IPS DF 6.9 (cell line): ENCODE results near the gene CAMKMT.

Experiments used
- DNase-seq: peaks from one replicate; pipeline ENCODE4 v3.0.0-alpha.2; 2013; ENCODE audit warnings: low read depth, low spot score
- H3K27ac ChIP-seq: one replicate; pipeline ENCODE4 v1.5.1; 2013; ENCODE audit warnings: low read length, control low read depth
- H3K27me3 ChIP-seq: 2 replicates; pipeline ENCODE4 v1.6.1; 2013; ENCODE audit warnings: mild to moderate bottlenecking, low read length; ENCODE audit not compliant: control insufficient read depth, insufficient read depth
- H3K36me3 ChIP-seq: 2 replicates; pipeline ENCODE4 v1.6.1; 2013; ENCODE audit warnings: low read length; ENCODE audit not compliant: control insufficient read depth, insufficient read depth
- H3K4me1 ChIP-seq: 2 replicates; pipeline ENCODE4 v1.6.1; 2013; ENCODE audit warnings: low read length; ENCODE audit not compliant: control insufficient read depth, insufficient read depth
- H3K4me3 ChIP-seq: 2 replicates; pipeline ENCODE4 v1.5.1; 2013; ENCODE audit warnings: mild to moderate bottlenecking, low read length
- H3K9me3 ChIP-seq: 2 replicates; pipeline ENCODE4 v1.6.1; 2013; ENCODE audit warnings: low read length, inconsistent platforms; ENCODE audit not compliant: control insufficient read depth, insufficient read depth
- WGBS: extraction: QIAGEN DNeasy Blood & Tissue Kit; methylation state at CpG from one replicate; pipeline ENCODE4 v1.1.7; 2013; ENCODE audit warnings: mixed read lengths, missing lambda C conversion rate; ENCODE audit not compliant: insufficient read length, insufficient coverage; 5-methylcytosine and 5-hydroxymethylcytosine counted together

CAMKMT gene

GRCh38 chr2:44722026-44722625 lies 360.4 kb downstream of the CAMKMT start:
- Histone ChIP-seq H3K27ac (no peak overlapping the region), H3K27me3 (no peaks in the 10 kb centered on the region), H3K4me3 (no peak overlapping the region), H3K4me1 (no peaks in the 10 kb centered on the region), H3K9me3 (no peaks in the 10 kb centered on the region), H3K36me3 (no peaks in the 10 kb centered on the region)
- no peak for DNase-seq
- WGBS, result no CpG with 5 or more reads among the region's 1 CpG

- no peaks in the 10 kb centered on the region for H3K27me3 ChIP-seq
These were observed 362.2 kb downstream of the CAMKMT start for GRCh38 chr2:44723921-44724320.

GRCh38 chr2:44730593-44730992 lies 368.8 kb downstream of the CAMKMT start:
- H3K36me3 ChIP-seq, result no peaks in the 10 kb centered on the region
- no peaks in the 10 kb centered on the region for H3K4me1 ChIP-seq
- H3K27ac ChIP-seq, result no peak overlapping the region
- DNase-seq, result no peak
- H3K27me3 ChIP-seq, result no peaks in the 10 kb centered on the region
- H3K4me3 ChIP-seq, result no peak overlapping the region
- H3K9me3 ChIP-seq, result no peaks in the 10 kb centered on the region

More at GRCh38 chr2:44723921-44724320, 362.2 kb downstream of the CAMKMT start:
- Histone ChIP-seq H3K9me3 (no peaks in the 10 kb centered on the region), H3K4me3 (no peak overlapping the region), H3K27ac (no peak overlapping the region), H3K36me3 (no peaks in the 10 kb centered on the region), H3K4me1 (no peaks in the 10 kb centered on the region)
- WGBS, result no CpG with 5 or more reads among the region's 3 CpGs
- no peak for DNase-seq

- no peaks in the 10 kb centered on the region for H3K9me3 ChIP-seq
These were observed 369.8 kb downstream of the CAMKMT start for GRCh38 chr2:44731505-44731904.

DNA sequence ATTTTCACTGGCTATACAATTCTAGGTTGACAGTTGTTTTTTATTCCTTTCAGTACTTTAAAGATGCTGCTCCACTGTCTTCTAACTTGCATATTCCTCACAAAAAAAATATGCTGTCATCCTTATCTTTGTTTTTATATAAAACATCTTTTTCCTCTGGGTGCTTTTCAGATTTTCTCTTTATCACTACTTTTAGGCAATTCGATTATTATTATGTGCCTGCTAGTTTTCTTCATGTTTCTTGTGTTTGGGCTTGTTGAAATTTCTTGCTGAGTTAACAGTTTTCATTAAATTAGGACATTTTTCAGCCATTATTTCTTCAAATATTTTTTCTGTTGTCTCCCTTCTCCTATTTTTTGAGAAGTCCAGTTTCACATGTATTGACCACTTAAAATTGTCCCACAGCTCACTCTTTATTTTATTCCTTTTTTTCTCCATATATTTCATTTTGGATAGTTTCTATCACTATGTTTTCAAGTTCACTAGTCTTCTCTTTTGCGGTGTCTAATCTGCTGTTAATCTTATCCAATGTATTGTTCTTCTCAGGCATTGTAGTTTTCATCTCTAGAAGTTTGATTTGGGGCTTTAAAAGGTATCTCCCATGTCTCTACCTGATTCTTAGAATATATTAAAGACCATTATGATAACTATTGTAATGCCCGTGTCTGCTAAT lies 374.7 kb downstream of the CAMKMT start:
- no peaks in the 10 kb centered on the region for H3K27me3 ChIP-seq
- no CpG with 5 or more reads among the region's 3 CpGs for WGBS

More at GRCh38 chr2:44731505-44731904, 369.8 kb downstream of the CAMKMT start:
- WGBS, result no CpG with 5 or more reads among the region's 1 CpG
- H3K27me3 ChIP-seq, result no peaks in the 10 kb centered on the region
- DNase-seq, result no peak
- H3K27ac ChIP-seq, result no peak overlapping the region
- H3K36me3 ChIP-seq, result no peaks in the 10 kb centered on the region
- no peak overlapping the region for H3K4me3 ChIP-seq
- H3K4me1 ChIP-seq, result no peaks in the 10 kb centered on the region

DNA sequence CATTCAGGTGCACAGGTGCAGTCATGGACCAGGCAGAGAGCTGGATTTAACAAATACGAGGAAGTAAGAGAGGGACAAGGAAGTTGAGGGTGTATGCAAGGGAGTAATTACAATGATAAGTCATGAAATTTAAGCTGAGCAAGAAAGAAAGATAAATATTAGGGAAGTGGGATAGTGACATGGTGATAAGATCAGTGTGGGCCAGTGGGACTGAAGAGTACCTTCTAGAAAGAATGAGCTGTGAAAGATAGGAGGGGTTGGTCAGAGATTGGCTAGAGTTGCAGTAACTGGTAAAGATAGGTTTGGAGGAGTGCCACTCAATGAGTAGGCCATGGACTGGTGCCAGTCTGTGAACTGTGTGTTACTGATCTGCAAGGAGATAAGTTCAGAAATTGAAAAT lies 378.9 kb downstream of the CAMKMT start:
- Histone ChIP-seq H3K27me3 (no peaks in the 10 kb centered on the region), H3K4me1 (no peaks in the 10 kb centered on the region), H3K36me3 (no peaks in the 10 kb centered on the region), H3K27ac (no peak overlapping the region), H3K9me3 (no peaks in the 10 kb centered on the region), H3K4me3 (no peak overlapping the region)
- WGBS, result no CpG with 5 or more reads among the region's 1 CpG
- no peak for DNase-seq

More for the DNA sequence above, 374.7 kb downstream of the CAMKMT start:
- H3K4me1 ChIP-seq, result no peaks in the 10 kb centered on the region
- H3K4me3 ChIP-seq, result no peak overlapping the region
- no peaks in the 10 kb centered on the region for H3K9me3 ChIP-seq
- no peak overlapping the region for H3K27ac ChIP-seq
- DNase-seq, result no peak
- no peaks in the 10 kb centered on the region for H3K36me3 ChIP-seq

- DNase-seq, result no peak
- no peaks in the 10 kb centered on the region for H3K9me3 ChIP-seq
- H3K27ac ChIP-seq, result no peak overlapping the region
- no peaks in the 10 kb centered on the region for H3K27me3 ChIP-seq
- H3K36me3 ChIP-seq, result no peaks in the 10 kb centered on the region
- no peak overlapping the region for H3K4me3 ChIP-seq
- WGBS, result no CpG with 5 or more reads among the region's 1 CpG
- H3K4me1 ChIP-seq, result no peaks in the 10 kb centered on the region
These were observed 379.8 kb downstream of the CAMKMT start for GRCh38 chr2:44741507-44741906.

- no CpG with 5 or more reads among the region's 3 CpGs for WGBS
- Histone ChIP-seq H3K4me1 (no peaks in the 10 kb centered on the region), H3K36me3 (no peaks in the 10 kb centered on the region), H3K27me3 (no peaks in the 10 kb centered on the region), H3K4me3 (no peak overlapping the region), H3K27ac (no peak overlapping the region), H3K9me3 (no peaks in the 10 kb centered on the region)
- no peak for DNase-seq
These were observed 380.3 kb downstream of the CAMKMT start for GRCh38 chr2:44742057-44742456.

GRCh38 chr2:44743473-44743872 lies 381.7 kb downstream of the CAMKMT start:
- no CpG with 5 or more reads among the region's 3 CpGs for WGBS
- no peak for DNase-seq
- H3K4me1 ChIP-seq, result no peaks in the 10 kb centered on the region

GRCh38 chr2:44744961-44745892 lies 383.5 kb downstream of the CAMKMT start:
- Histone ChIP-seq H3K27ac (no peak overlapping the region), H3K36me3 (no peaks in the 10 kb centered on the region), H3K27me3 (no peaks in the 10 kb centered on the region), H3K4me1 (no peaks in the 10 kb centered on the region), H3K4me3 (no peak overlapping the region), H3K9me3 (no peaks in the 10 kb centered on the region)
- no CpG with 5 or more reads among the region's 12 CpGs for WGBS
- DNase-seq, result no peak

More at GRCh38 chr2:44743473-44743872, 381.7 kb downstream of the CAMKMT start:
- Histone ChIP-seq H3K27ac (no peak overlapping the region), H3K4me3 (no peak overlapping the region), H3K9me3 (no peaks in the 10 kb centered on the region), H3K36me3 (no peaks in the 10 kb centered on the region), H3K27me3 (no peaks in the 10 kb centered on the region)
